ENCODE measurements around the gene FKBP1A.

Gene FKBP1A

GRCh38 chr20:1382670-1383069, 10.2 kb downstream of the FKBP1A start:
- no peak for DNase-seq

- DNase-seq: no peak
Measured at GRCh38 chr20:1381753-1382591, 10.9 kb downstream of the FKBP1A start.

- DNase-seq: no peak
Measured at GRCh38 chr20:1378735-1379125, 14.1 kb downstream of the FKBP1A start.

GRCh38 chr20:1377984-1378734, 14.7 kb downstream of the FKBP1A start:
- no peak for DNase-seq

- peak; percentile 38 for DNase-seq
Measured at GRCh38 chr20:1377341-1377871, 15.4 kb downstream of the FKBP1A start.

- no peak for DNase-seq
Measured at GRCh38 chr20:1376408-1377270, 16.2 kb downstream of the FKBP1A start.

- DNase-seq: no peak
Measured at GRCh38 chr20:1376007-1376406, 16.8 kb downstream of the FKBP1A start.

- no peak for DNase-seq
Measured at GRCh38 chr20:1375515-1375914, 17.3 kb downstream of the FKBP1A start.

- no peak for DNase-seq
Measured at GRCh38 chr20:1374246-1374645, 18.6 kb downstream of the FKBP1A start.

GRCh38 chr20:1373614-1374013, 19.2 kb downstream of the FKBP1A start:
- DNase-seq: no peak

- no peak for DNase-seq
Measured at GRCh38 chr20:1373036-1373435, 19.8 kb downstream of the FKBP1A start.

GRCh38 chr20:1371830-1372539, 20.9 kb downstream of the FKBP1A start:
- DNase-seq: no peak

- DNase-seq: no peak
Measured at GRCh38 chr20:1371202-1371782, 21.6 kb downstream of the FKBP1A start.

GRCh38 chr20:1370548-1371110, 22.2 kb downstream of the FKBP1A start:
- no peak for DNase-seq

GRCh38 chr20:1369970-1370369, 22.9 kb downstream of the FKBP1A start:
- no peak for DNase-seq

- no peak for DNase-seq
Measured at GRCh38 chr20:1368448-1369199, 24.2 kb downstream of the FKBP1A start.

- no peak for DNase-seq
Measured at GRCh38 chr20:1367479-1367878, 25.4 kb downstream of the FKBP1A start.

GRCh38 chr20:1364106-1364505, 28.7 kb downstream of the FKBP1A start:
- peak; percentile 28 for DNase-seq

GRCh38 chr20:1363522-1363921, 29.3 kb downstream of the FKBP1A start:
- no peak for DNase-seq

- DNase-seq: no peak
Measured at GRCh38 chr20:1362484-1362883, 30.4 kb downstream of the FKBP1A start.

Data from stimulated activated CD4-positive, alpha-beta T cell treated with anti-CD3 and anti-CD28 coated beads, Interleukin-15, amount 100 ng/mL, for 24 hours (primary cell).